ENCODE measurements around the gene NLGN1.

DNA sequence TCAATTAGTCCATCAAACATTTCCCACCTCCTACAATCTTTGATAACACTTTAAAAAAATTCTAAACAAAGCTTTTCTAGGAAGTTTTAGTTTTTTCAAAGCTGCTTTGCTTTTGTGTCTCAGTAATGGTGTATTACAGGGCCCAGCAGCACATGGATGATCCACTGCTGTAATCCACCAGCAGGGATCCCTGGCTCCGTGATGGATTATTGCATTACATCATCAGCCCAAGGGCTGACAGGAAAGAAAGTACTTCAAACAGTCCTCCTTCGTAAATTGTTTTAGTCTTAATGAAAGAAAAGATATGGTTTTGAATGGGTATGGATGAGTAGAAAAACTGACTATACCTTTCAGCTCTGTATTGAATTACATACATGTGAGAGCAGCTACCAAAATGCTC, 772.7 kb downstream of the NLGN1 start:
- TF ChIP-seq, protein P1, sequence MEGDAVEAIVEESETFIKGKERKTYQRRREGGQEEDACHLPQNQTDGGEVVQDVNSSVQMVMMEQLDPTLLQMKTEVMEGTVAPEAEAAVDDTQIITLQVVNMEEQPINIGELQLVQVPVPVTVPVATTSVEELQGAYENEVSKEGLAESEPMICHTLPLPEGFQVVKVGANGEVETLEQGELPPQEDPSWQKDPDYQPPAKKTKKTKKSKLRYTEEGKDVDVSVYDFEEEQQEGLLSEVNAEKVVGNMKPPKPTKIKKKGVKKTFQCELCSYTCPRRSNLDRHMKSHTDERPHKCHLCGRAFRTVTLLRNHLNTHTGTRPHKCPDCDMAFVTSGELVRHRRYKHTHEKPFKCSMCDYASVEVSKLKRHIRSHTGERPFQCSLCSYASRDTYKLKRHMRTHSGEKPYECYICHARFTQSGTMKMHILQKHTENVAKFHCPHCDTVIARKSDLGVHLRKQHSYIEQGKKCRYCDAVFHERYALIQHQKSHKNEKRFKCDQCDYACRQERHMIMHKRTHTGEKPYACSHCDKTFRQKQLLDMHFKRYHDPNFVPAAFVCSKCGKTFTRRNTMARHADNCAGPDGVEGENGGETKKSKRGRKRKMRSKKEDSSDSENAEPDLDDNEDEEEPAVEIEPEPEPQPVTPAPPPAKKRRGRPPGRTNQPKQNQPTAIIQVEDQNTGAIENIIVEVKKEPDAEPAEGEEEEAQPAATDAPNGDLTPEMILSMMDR (IDR thresholded peaks at IDR 0.05): no peak
- TF ChIP-seq POLR2A (IDR thresholded peaks at IDR 0.05): no peak

All from heart left ventricle (tissue), 13 donors.